Lower lobe of right lung (tissue), 2 donors: ENCODE data around the gene ZMYM4. TPM values are rescaled to one million over a fixed set of nuclear protein-coding genes. Genes with fewer than 3 reads are reported as not detected.

ENCODE experiments used
- ATAC-seq, 2 donors: fragments of 200-7000 bp; cut with Tn5 transposase; one replicate each; pipeline ENCODE4 v1.9.1; 2020 to 2022; ENCODE audit warnings: mild to moderate bottlenecking in 2 of 2, moderate library complexity in 2 of 2
- DNase-seq: peaks from one replicate; pipeline ENCODE4 v3.0.0-alpha.2; 2020
- H3K27ac ChIP-seq: fragments of 200-600 bp; one replicate; pipeline ENCODE4 v1.8.0; 2022
- H3K27me3 ChIP-seq: fragments of 200-600 bp; one replicate; pipeline ENCODE4 v1.8.0; 2022; ENCODE audit warnings: low read depth
- H3K36me3 ChIP-seq: fragments of 200-600 bp; one replicate; pipeline ENCODE4 v1.8.0; 2022; ENCODE audit warnings: mild to moderate bottlenecking
- H3K4me1 ChIP-seq: fragments of 200-600 bp; one replicate; pipeline ENCODE4 v1.8.0; 2022
- H3K4me3 ChIP-seq: fragments of 200-600 bp; one replicate; pipeline ENCODE4 v1.8.0; 2022; ENCODE audit warnings: mild to moderate bottlenecking
- H3K9me3 ChIP-seq: fragments of 200-600 bp; one replicate; pipeline ENCODE4 v1.8.0; 2022
- CTCF ChIP-seq: fragments of 200-600 bp; IDR thresholded peaks from one replicate; pipeline ENCODE4 v1.8.0; 2022; ENCODE audit warnings: antibody characterized with exemption, mild to moderate bottlenecking
- intact Hi-C: fragments of 100-400 bp; cut with DNase I; formaldehyde crosslinking; loops from one replicate; pipeline ENCODE4 v1.11.0; 2022
- total RNA-seq: library from RNA; stranded (reverse); fragmentation: NEBNext Ultra II Directional; extraction: Animal tissue kit (Norgen Biotek cat#: 25700); gene quantifications from one replicate; pipeline ENCODE4 v1.2.1, GENCODE V29; 2021
- donor health status: DM: no; HTN: yes; CAD: no; lungs with severe emphysema.

The ZMYM4 gene
- total RNA-seq, 1 donor from 2014 or later: 48.4 TPM

- H3K4me3 ChIP-seq: no peak overlapping the region
- H3K27me3 ChIP-seq: no peaks in the 10 kb centered on the region
- TF ChIP-seq CTCF: no peak
- DNase-seq (no peak), ATAC-seq (no peak)
- H3K4me1 ChIP-seq: no peaks in the 10 kb centered on the region
- no peak overlapping the region for H3K27ac ChIP-seq
- H3K9me3 ChIP-seq: no peaks in the 10 kb centered on the region
- intact Hi-C loops: no loop called here
- H3K36me3 ChIP-seq: peaks cover 93% of the 10 kb centered on the region
Measured at GRCh38 chr1:35437200-35437599, 168.7 kb downstream of the ZMYM4 start.

DNA sequence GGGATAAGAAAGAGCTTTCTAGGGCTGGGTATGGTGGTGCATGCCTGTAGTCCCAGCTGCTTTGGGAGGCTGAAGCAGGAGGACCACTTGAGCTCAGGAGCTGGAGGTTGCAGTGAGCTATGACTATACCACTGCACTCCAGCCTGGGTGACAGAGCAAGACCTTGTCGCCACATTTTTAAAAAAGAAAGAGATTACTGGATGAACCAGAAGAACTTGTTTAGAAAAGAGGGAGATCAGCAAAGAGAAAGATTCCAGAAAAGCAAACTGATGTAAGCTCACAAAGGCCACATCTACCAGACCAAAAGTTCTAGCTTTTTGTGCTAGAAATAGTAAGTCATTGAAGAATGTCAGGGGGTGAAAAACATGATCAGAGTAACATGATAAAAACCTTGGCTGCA is 171.1 kb downstream of the ZMYM4 start:
- Histone ChIP-seq H3K27ac (no peak overlapping the region), H3K4me1 (no peaks in the 10 kb centered on the region), H3K27me3 (no peaks in the 10 kb centered on the region), H3K9me3 (no peaks in the 10 kb centered on the region), H3K4me3 (no peak overlapping the region), H3K36me3 (peaks cover 95% of the 10 kb centered on the region)
- ATAC-seq: no peak
- no peak for DNase-seq
- no peak for TF ChIP-seq CTCF
- intact Hi-C loops: no loop called here

DNA sequence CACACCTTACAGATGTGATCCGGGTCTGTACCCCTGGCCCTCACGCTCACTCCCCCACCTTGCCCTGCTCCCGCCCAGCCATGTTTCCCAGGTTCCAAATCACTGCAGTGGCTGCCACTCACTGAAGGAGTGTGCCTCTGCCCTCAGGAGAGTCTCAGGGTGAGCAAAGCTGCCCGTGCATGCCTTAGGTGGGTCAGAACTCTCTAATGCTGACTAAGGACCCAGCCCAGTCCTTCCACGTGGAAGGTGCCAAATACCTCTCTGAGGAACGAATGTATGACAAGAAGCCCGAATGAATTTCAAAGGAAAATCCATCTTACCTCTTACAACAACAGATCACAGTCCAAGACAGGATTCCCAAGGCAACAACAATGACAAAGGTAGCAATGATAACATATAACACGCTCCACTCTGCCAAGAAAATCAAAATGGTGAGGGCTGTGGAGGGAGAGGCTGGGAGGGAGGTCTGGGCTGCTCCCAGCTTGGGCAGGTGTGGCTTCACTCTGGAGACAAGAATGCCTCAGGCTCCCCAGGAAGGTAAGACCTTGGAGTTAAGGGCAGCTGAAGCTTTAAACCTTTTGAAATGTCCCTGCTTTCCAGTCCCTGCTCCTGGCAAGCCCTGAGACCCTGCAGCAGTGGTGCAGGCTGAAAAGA is 173.5 kb downstream of the ZMYM4 start:
- H3K9me3 ChIP-seq: no peaks in the 10 kb centered on the region
- H3K36me3 ChIP-seq: peaks cover 95% of the 10 kb centered on the region
- H3K4me3 ChIP-seq: no peak overlapping the region
- no peak overlapping the region for H3K27ac ChIP-seq
- ATAC-seq (no peak), DNase-seq (no peak)
- no peaks in the 10 kb centered on the region for H3K27me3 ChIP-seq
- peaks cover 3% of the 10 kb centered on the region for H3K4me1 ChIP-seq
- no peak for TF ChIP-seq CTCF
- intact Hi-C loops: no loop called here

DNA sequence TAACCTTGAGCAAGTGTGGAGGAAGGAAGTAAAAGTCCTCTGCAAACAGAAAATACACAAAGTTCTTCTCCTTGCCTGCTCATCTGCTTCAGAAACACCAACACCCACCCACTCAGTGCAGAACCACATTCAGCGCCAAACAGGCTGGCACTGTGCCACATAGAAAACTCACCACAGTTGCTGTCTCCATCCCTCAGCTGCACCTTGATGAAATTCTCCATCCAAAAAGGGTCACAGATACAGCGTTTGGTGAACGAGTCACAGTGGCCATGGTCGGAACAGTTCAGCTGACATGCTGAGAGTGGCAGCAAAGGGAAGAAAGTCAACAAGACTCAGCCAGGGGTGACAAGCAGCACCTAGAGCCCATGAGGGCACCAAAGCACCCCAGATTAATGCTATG is 174.2 kb downstream of the ZMYM4 start:
- H3K27ac ChIP-seq: peak overlapping the region; percentile 15

GRCh38 chr1:35443768-35444518 is 175.4 kb downstream of the ZMYM4 start:
- no peak for DNase-seq
- Histone ChIP-seq H3K9me3 (no peaks in the 10 kb centered on the region), H3K36me3 (peaks cover 99% of the 10 kb centered on the region), H3K27me3 (no peaks in the 10 kb centered on the region), H3K4me1 (peaks cover 22% of the 10 kb centered on the region), H3K4me3 (no peak overlapping the region), H3K27ac (no peak overlapping the region)
- no peak for TF ChIP-seq CTCF
- intact Hi-C loops: no loop called here
- no peak for ATAC-seq

More for the DNA sequence above, 174.2 kb downstream of the ZMYM4 start:
- H3K36me3 ChIP-seq: peaks cover 95% of the 10 kb centered on the region
- peaks cover 10% of the 10 kb centered on the region for H3K4me1 ChIP-seq
- DNase-seq: no peak
- H3K4me3 ChIP-seq: no peak overlapping the region
- H3K27me3 ChIP-seq: no peaks in the 10 kb centered on the region
- no peaks in the 10 kb centered on the region for H3K9me3 ChIP-seq
- no peak for ATAC-seq
- no peak for TF ChIP-seq CTCF
- intact Hi-C loops: no loop called here
